ENCODE results near the gene USP17L17.
"Not testable (repeated sequence)": the region's sequence is repeated elsewhere in the genome, so short reads cannot be mapped to it uniquely, and the experiment has no call there.

DNA sequence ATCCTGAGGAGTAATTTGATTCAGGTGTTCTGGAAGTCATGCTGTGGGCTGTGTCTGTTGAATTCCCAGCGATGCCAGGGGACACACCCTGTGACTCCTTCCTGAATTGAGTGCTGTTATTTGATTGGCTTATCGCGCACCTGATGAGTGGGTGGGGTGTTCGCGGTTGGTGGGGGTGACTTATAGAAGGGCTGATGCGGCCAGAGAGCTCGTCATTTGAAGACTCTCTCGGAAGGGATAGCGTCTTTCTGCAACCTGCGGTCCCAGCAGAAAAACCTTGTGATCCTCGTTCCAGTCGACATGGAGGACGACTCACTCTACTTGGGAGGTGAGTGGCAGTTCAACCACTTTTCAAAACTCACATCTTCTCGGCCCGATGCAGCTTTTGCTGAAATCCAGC is 14.1 kb downstream of the USP17L17 start, which contains the start of gene USP17L20:
- TF ChIP-seq, protein P1, sequence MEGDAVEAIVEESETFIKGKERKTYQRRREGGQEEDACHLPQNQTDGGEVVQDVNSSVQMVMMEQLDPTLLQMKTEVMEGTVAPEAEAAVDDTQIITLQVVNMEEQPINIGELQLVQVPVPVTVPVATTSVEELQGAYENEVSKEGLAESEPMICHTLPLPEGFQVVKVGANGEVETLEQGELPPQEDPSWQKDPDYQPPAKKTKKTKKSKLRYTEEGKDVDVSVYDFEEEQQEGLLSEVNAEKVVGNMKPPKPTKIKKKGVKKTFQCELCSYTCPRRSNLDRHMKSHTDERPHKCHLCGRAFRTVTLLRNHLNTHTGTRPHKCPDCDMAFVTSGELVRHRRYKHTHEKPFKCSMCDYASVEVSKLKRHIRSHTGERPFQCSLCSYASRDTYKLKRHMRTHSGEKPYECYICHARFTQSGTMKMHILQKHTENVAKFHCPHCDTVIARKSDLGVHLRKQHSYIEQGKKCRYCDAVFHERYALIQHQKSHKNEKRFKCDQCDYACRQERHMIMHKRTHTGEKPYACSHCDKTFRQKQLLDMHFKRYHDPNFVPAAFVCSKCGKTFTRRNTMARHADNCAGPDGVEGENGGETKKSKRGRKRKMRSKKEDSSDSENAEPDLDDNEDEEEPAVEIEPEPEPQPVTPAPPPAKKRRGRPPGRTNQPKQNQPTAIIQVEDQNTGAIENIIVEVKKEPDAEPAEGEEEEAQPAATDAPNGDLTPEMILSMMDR (IDR thresholded peaks at IDR 0.05): not testable (repeated sequence)
- TF ChIP-seq POLR2A (IDR thresholded peaks at IDR 0.05): not testable (repeated sequence)
